Measurements from ENCODE around the gene PLAAT3. TPM values are rescaled to one million over a fixed set of nuclear protein-coding genes. Genes with fewer than 3 reads are reported as not detected.

PLAAT3 gene
- total and polyA plus RNA-seq, 2 of the 8 experiments (the other 6 are each of a cell fraction or from before 2014, with no cell fraction given): 109 to 190 TPM

DNA sequence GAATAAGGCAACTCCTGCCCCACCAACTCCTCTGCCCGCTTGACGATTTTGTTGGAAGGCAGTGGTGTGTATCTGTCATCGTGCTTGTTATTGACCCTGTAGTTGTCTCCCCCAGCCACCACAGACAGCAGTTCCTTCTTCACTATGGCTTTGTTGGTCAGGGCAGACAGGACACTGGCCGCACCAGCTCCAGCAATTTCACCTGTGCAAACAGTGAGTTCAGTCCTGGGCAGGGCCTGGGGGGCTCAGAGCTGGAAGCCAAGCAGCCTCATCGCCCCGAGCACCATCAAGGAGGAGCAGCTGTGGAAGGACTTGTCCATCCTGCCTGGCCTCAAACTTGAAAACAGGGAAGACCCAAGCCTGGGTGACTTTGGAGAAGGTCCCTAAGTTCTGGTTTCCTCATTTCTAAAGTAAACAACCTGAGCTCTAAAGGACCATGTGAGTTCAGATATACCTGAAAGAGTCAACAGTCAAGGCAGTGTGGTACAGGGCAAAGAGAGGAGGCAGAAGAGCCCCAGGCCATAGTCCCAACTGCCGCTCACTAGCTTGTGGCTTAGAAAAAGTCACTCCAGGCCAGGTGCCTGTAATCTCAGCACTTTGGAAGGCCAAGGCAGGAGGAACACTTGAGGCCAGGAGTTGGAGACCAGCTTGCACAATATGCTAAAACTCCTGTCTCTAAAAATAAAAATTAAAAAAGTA, 55.6 kb downstream of the PLAAT3 start:
- H3K9me3 ChIP-seq (ENCODE audit: insufficient read depth in 2 of 2, low read depth in 1 of 2, low read length in 1 of 2): no peaks in the 10 kb centered on the region
- H3K23ac ChIP-seq (ENCODE audit: insufficient read length): no peak overlapping the region
- WGBS, 2 experiments (ENCODE audit: extremely low coverage in 1 of 2, insufficient coverage in 1 of 2, insufficient read length in 1 of 2, insufficient replicate concordance in 2 of 2, low coverage in 1 of 2, low lambda C conversion rate in 2 of 2, missing lambda C conversion rate in 1 of 2): 89% methylated on average over 7 of the region's 7 CpGs; no CpG with 5 or more reads in 1 of the 2 experiments
- H3K4me1 ChIP-seq (replicated peaks in 1 of 4; ENCODE audit: control insufficient read depth in 3 of 4, insufficient read depth in 4 of 4, low read length in 3 of 4): peaks cover 0 to 7% (median 2%) of the 10 kb centered on the region in 4 experiments; a peak in 3 of 7 replicates
- no peak overlapping the region for H3K14ac ChIP-seq (ENCODE audit: insufficient read length)
- no peaks in the 10 kb centered on the region for H3K79me2 ChIP-seq (ENCODE audit: control insufficient read depth in 1 of 2, insufficient read depth in 2 of 2, low read length in 2 of 2)
- H4K91ac ChIP-seq (replicated peaks; ENCODE audit: insufficient read length, low read length): peak overlapping the region; percentile 57
- H2BK5ac ChIP-seq (ENCODE audit: low read depth, low read length): peak overlapping the region; percentile 63; the same call in 1 of the 2 replicates
- H3K4me2 ChIP-seq (ENCODE audit: insufficient read depth in 1 of 2, low read depth in 2 of 2, low read length in 2 of 2): no peak overlapping the region
- no peak overlapping the region for H3K4ac ChIP-seq (replicated peaks; ENCODE audit: insufficient read length, low read depth, low read length)
- no peak overlapping the region for H4K5ac ChIP-seq (ENCODE audit: insufficient read length, low read depth, low read length)
- no peak overlapping the region for H3K4me3 ChIP-seq (ENCODE audit: extremely low read depth in 1 of 4, insufficient read depth in 2 of 4, low read depth in 3 of 4, low read length in 4 of 4)
- H2BK15ac ChIP-seq (ENCODE audit: low read length): 0 out of 2 replicates have a peak overlapping the region, but pooled peaks have one; percentile 22
- H2BK20ac ChIP-seq (ENCODE audit: low read length): 0 out of 2 replicates have a peak overlapping the region, but pooled peaks have one; percentile 2
- H3K56ac ChIP-seq (replicated peaks; ENCODE audit: insufficient read length, low read depth, low read length): no peak overlapping the region
- H2AFZ ChIP-seq (ENCODE audit: low read length): no peak overlapping the region; the same call in 1 of the 2 replicates
- FAIRE-seq: no peak
- no peak overlapping the region for H3K18ac ChIP-seq (ENCODE audit: extremely low read depth, low read length)
- no peaks in the 10 kb centered on the region for H4K20me1 ChIP-seq (replicated peaks in 1 of 2; ENCODE audit: control insufficient read depth in 1 of 2, insufficient read depth in 2 of 2, low read length in 2 of 2)
- peak overlapping the region; percentile 43; the same call in 1 of the 2 replicates for H2AK5ac ChIP-seq (ENCODE audit: low read depth, low read length)
- POLR2A ChIA-PET (ENCODE audit: partially characterized antibody): interaction anchor here (0.9 kb wide), 1 partner anchor 9 kb away, joined by 3 read pairs; no protein-coding TSS in a partner anchor
- H2BK120ac ChIP-seq (replicated peaks; ENCODE audit: low read depth, low read length): no peak overlapping the region
- peak overlapping the region; percentile 77; the same call in 1 of the 2 replicates for H2BK12ac ChIP-seq (ENCODE audit: low read depth, low read length)
- no peaks in the 10 kb centered on the region; the same call in 1 of the 2 replicates for H3K23me2 ChIP-seq (ENCODE audit: low read depth, low read length)
- H3K36me3 ChIP-seq (ENCODE audit: control insufficient read depth in 2 of 4, insufficient read depth in 4 of 4, low read length in 3 of 4): no peaks in the 10 kb centered on the region
- H3K9ac ChIP-seq (replicated peaks in 1 of 4; ENCODE audit: extremely low read depth in 1 of 4, low read depth in 3 of 4, low read length in 3 of 4): 0 out of 7 replicates have a peak overlapping the region, but pooled peaks of 1 of the 4 experiments have one; percentile 10
- no peaks in the 10 kb centered on the region for H3K79me1 ChIP-seq (ENCODE audit: low read depth, low read length)
- H3K27ac ChIP-seq (ENCODE audit: low read depth, low read length): no peak overlapping the region
- H4K8ac ChIP-seq (ENCODE audit: extremely low read depth, insufficient read depth, low read length): no peak overlapping the region
- DNase-seq (ENCODE audit: low read depth in 1 of 2, low spot score in 2 of 2): no peak
- CTCF ChIA-PET (ENCODE audit: partially characterized antibody): interaction anchor here (0.7 to 2.9 kb wide), 4 partner anchors 18 to 79 kb away, joined by 3 to 11 read pairs (median 4); partner anchors contain the start of gene PLAAT4
- no peaks in the 10 kb centered on the region for H3K27me3 ChIP-seq (replicated peaks in 1 of 4; ENCODE audit: control insufficient read depth in 3 of 4, extremely low read depth in 1 of 4, insufficient read depth in 3 of 4, low read length in 3 of 4)
- TF ChIP-seq, protein P1, sequence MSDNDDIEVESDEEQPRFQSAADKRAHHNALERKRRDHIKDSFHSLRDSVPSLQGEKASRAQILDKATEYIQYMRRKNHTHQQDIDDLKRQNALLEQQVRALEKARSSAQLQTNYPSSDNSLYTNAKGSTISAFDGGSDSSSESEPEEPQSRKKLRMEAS (IDR thresholded peaks at IDR 0.05): no peak
- TF ChIP-seq, protein P2, sequence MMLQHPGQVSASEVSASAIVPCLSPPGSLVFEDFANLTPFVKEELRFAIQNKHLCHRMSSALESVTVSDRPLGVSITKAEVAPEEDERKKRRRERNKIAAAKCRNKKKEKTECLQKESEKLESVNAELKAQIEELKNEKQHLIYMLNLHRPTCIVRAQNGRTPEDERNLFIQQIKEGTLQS (IDR thresholded peaks at IDR 0.05; ENCODE audit: insufficient read depth, low read depth, low read length): no peak
- no peak for TF ChIP-seq TAF7 (optimal IDR thresholded peaks at IDR 0.05; ENCODE audit: borderline replicate concordance, low read depth, low read length)
- no peak for TF ChIP-seq RBBP5 (IDR thresholded peaks at IDR 0.05; ENCODE audit: borderline replicate concordance, low read depth, low read length)
- TF ChIP-seq CBX8 (IDR thresholded peaks at IDR 0.05; ENCODE audit: borderline replicate concordance, low read depth, low read length): no peak
- TF ChIP-seq MAFK (IDR thresholded peaks at IDR 0.05; ENCODE audit: low read depth, low read length): no peak
- TF ChIP-seq ASH2L (IDR thresholded peaks at IDR 0.05; ENCODE audit: low read length): no peak
- TF ChIP-seq JUN (IDR thresholded peaks at IDR 0.05; ENCODE audit: low read depth, low read length): no peak
- no peak for TF ChIP-seq KDM4A (IDR thresholded peaks at IDR 0.05; ENCODE audit: low read depth, low read length, severe bottlenecking)
- TF ChIP-seq SP4 (IDR thresholded peaks at IDR 0.05; ENCODE audit: low read length): no peak
- TF ChIP-seq NRF1 (IDR thresholded peaks at IDR 0.05; ENCODE audit: low read depth, low read length): no peak
